ENCODE data around the gene STAG1.
"Not testable (repeated sequence)": the region's sequence is repeated elsewhere in the genome, so short reads cannot be mapped to it uniquely, and the experiment has no call there.

The STAG1 gene

GRCh38 chr3:136711888-136712287 is 40.3 kb downstream of the STAG1 start:
- not testable (repeated sequence) for FAIRE-seq; DNase-seq (ENCODE audit: extremely low spot score, insufficient read length, low read depth)

- DNase-seq (ENCODE audit: extremely low spot score, insufficient read length, low read depth) (no peak), FAIRE-seq (no peak)
Measured at GRCh38 chr3:136711277-136711676, 40.9 kb downstream of the STAG1 start.

DNA sequence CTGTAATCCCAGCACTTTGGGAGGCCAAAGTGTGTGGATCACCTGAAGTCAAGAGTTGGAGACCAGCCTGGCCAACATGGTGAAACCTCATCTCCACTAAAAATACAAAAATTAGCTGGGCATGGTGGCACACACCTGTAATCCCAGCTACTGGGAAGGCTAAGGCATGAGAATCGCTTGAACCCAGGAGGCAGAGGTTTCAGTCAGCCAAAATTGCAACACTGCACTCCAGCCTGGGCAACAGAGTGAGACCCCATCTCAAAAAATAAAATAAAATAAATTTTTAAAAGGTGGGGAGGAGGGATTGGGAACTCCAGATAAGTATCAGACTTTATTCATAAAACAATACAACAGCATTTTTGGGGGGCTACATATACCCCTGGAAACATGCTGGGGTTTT is 42.4 kb downstream of the STAG1 start:
- FAIRE-seq; DNase-seq (ENCODE audit: extremely low spot score, insufficient read length, low read depth): not testable (repeated sequence)

DNA sequence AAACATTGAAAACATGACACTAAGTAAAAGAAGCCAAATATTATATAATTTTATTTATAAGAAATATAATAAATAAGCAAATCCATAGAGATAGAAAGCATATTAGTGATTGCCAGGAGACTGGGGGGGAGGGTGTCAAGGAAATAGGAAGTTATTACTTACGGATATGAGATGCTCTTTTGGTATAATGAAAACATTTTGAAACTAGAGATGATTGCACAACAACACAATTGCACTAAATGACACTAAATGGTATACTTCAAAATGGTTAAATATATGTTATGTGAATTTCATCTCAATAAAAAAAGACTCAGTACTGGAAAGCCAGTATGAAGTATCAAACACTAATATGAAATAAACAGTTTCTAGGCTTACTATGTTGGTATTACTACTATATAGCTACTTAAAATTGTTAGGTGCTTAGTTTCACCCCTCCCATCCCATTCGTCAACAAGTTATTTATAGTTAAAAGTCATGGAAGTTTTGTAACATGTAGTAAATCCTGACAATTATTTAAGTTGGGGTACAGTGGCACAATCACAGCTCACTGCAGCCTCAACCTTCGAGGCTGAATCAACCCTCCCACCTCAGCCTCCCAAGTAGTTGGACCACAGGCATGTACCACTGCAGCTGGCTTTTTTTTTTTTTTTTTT is 43.7 kb downstream of the STAG1 start:
- FAIRE-seq (no peak), DNase-seq (ENCODE audit: extremely low spot score, insufficient read length, low read depth) (no peak)

GRCh38 chr3:136703429-136703828 is 48.7 kb downstream of the STAG1 start:
- FAIRE-seq, result no peak
- DNase-seq (ENCODE audit: extremely low spot score, insufficient read length, low read depth), result no peak

DNA sequence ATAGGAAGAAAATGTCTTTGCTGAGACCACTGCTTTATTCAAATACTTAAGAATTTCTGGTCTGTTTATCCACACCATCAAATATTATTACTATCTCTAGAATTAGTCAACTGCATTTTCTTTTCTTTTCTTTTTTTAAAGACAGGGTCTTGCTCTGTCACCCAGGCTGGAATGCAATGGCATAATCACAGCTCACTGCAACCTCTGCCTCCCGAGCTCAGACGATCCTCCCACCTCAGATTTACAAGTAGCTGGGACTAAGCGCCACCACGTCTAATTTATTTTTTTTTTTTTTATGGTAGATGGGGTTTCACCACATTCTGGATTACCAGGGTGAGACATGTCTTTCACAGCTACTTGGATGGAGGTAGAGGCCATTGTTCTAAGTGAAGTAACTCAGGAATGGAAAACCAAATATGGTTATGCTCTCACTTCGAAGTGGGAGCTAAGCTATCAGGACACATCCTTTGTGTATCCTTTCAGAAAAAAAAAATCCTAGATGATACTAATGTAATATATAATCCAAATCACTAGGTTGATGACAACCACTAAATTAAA is 52.8 kb downstream of the STAG1 start:
- FAIRE-seq, result no peak
- DNase-seq (ENCODE audit: extremely low spot score, insufficient read length, low read depth), result no peak

DNA sequence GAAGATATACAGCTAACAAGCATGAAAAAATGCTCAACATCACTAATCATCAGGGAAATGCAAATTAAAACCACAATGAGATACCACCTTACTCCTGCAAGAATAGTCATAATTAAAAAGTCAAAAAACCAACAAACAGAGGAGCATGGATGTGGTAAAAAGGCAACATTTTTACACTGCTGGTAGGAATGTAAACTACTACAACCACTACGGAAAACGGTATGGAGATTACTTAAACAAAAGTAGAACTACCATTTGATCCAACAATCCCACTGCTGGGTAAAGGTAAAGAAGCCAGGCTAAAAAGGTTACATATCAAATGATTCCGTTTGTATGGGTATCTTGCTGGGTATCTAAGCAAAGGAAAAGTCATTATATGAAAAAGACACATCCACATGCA is 53.8 kb downstream of the STAG1 start:
- no peak for FAIRE-seq
- no peak for DNase-seq (ENCODE audit: extremely low spot score, insufficient read length, low read depth)

DNA sequence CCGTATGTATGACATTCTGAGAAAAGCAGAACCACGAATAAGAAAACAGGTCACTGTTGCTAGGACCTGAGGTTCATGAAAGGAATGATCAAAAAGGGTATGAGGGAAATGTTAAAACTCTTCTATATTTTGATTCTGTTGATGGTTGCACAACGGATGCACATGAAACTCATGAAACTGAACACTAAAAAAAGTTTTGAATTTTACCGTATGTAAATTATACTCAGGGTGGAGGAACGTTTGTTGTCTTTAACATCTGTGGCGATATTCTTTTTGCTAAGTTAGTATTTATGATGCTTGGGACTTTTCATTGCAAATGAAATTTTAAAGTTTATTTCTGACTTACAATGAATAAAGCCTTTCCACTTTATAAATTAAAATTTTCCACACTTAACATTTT is 55.4 kb downstream of the STAG1 start:
- DNase-seq (ENCODE audit: extremely low spot score, insufficient read length, low read depth) (no peak), FAIRE-seq (no peak)

- DNase-seq (ENCODE audit: extremely low spot score, insufficient read length, low read depth) (no peak), FAIRE-seq (no peak)
Measured at GRCh38 chr3:136694321-136694720, 57.9 kb downstream of the STAG1 start.

GRCh38 chr3:136690599-136690998 is 61.6 kb downstream of the STAG1 start:
- DNase-seq (ENCODE audit: extremely low spot score, insufficient read length, low read depth) (no peak), FAIRE-seq (no peak)

- peak; percentile 24 for FAIRE-seq
Measured at GRCh38 chr3:136685882-136686281, 66.3 kb downstream of the STAG1 start.

DNA sequence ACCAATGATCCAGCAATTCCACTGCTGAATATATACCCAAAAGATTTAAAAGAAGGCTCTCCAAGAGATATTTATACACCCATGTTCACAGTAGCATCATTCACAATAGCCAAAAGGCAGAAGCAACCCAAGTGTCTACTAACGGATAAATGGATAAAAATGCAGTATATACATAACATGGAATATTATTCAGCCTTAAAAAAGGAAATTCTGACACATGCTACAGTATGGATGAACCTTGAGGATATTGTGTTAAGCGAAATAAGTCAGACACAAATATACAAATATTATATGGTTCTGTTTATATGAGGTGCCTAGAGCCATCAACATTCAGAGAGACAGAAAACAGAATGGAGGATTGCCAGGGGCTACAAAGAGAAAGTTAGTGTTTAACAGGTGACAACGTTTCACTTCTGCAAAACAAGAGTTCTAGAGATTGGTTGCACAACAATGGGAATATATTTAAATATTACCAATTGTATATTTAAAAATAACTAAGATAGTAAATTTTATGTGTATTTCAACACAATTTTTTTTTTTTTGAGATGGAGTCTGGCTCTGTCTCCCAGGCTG is 69.4 kb downstream of the STAG1 start:
- DNase-seq (ENCODE audit: extremely low spot score, insufficient read length, low read depth), result no peak
- FAIRE-seq, result no peak

More at GRCh38 chr3:136685882-136686281, 66.3 kb downstream of the STAG1 start:
- DNase-seq (ENCODE audit: extremely low spot score, insufficient read length, low read depth), result no peak

- DNase-seq (ENCODE audit: extremely low spot score, insufficient read length, low read depth), result no peak
Measured at GRCh38 chr3:136678981-136679380, 73.2 kb downstream of the STAG1 start.

GRCh38 chr3:136676009-136676408 is 76.2 kb downstream of the STAG1 start:
- peak; percentile 41 for FAIRE-seq
- DNase-seq (ENCODE audit: extremely low spot score, insufficient read length, low read depth), result no peak

More at GRCh38 chr3:136678981-136679380, 73.2 kb downstream of the STAG1 start:
- no peak for FAIRE-seq

- FAIRE-seq (no peak), DNase-seq (ENCODE audit: extremely low spot score, insufficient read length, low read depth) (no peak)
Measured at GRCh38 chr3:136675150-136675858, 76.9 kb downstream of the STAG1 start.

DNA sequence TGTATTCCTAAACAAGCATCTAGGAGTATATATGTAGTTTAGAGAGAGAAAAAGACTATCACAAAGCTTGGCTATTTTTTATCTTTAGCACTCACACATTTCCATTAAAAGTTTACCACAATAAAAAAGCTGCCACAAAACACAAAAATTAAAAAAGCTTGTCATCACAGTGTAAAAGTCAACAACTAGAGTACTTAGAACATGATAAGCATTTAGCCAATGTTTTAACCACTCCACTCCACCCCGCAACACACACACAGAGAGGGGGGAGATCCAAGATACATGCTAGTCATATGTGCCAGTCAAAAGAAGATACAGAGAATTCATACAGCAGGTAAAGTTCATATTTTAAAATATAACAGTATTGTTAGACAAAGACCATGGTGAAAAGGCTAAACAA is 79.7 kb downstream of the STAG1 start:
- no peak for DNase-seq (ENCODE audit: extremely low spot score, insufficient read length, low read depth)
- FAIRE-seq, result no peak

GRCh38 chr3:136671921-136672320 is 80.3 kb downstream of the STAG1 start:
- no peak for DNase-seq (ENCODE audit: extremely low spot score, insufficient read length, low read depth)
- FAIRE-seq, result no peak

DNA sequence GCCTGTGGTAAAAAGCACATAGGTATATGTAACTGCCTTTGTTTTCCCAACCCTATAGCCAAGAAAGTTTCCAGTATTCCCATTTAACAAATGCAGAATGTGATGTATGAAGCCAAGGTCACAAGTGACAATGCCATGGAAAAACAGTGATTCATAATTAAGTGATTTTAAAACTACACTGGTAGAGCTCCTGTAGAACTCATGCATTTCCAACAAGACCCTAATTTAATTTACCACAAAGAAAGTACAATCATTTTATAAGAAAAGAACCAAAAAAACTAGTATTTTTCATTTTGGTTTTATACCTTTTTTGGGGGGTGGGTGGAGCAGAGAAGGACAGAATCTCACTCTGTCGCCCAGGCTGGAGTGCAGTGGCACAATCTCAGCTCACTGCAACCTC is 82.0 kb downstream of the STAG1 start:
- DNase-seq (ENCODE audit: extremely low spot score, insufficient read length, low read depth) (no peak), FAIRE-seq (no peak)

- FAIRE-seq (no peak), DNase-seq (ENCODE audit: extremely low spot score, insufficient read length, low read depth) (no peak)
Measured at GRCh38 chr3:136667081-136667480, 85.1 kb downstream of the STAG1 start.

GRCh38 chr3:136666301-136666700 is 85.9 kb downstream of the STAG1 start:
- FAIRE-seq; DNase-seq (ENCODE audit: extremely low spot score, insufficient read length, low read depth): not testable (repeated sequence)

DNA sequence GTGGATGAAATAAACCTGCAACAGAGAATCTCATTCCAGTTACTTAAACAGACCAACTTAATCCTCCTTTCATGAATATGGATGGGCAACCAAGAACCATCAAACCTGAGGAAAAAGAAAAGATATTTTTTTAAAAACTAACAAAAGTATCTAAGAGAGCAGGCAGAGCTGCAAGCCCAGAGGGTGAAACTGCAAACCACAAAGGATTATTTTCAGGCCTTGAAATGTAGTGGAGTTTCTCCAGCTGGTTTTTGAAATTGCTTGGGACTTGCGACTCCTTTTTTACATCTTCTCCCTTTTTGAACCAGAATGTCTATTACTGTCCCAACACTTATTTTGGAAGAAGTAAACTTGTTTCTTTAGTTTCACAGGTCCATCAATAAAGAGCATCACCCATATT is 87.4 kb downstream of the STAG1 start:
- FAIRE-seq, result no peak
- DNase-seq (ENCODE audit: extremely low spot score, insufficient read length, low read depth), result no peak

Data from GM18507 (cell line).